ENCODE measurements around the gene SIN3B.

The SIN3B gene

DNA sequence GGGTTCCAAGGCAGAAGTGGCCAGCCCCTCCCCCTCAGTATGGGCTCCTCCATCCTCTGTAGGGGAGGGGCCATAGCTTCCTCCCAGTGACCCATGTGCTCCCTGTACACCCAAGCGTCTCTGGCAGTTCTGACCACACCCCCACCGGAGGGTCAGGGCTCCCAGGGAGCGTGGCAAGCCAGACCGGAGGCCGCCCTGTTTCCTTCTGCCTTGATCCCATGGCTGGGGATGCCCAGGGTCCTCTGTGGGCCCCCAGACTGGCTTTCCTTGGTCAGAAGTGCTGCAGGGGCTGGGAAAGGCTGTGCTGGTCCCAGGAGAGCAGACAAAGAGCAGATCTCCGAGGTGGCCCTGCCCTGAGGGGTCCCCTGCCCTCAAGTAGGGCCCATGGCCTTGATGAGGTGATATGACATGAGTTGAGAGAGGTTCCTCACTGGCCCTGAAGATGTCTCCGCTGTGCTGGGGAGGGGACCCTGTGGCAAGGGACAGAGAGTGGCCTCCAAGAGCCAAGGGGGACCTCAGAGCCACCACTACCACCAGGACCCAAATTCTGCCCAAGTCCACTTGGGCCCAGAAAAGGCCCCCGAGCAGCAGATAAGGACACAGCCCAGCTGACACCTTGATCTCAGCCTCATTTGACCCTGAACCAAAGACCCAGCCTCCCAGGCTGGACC is 51.8 kb downstream of the SIN3B start:
- TF ChIP-seq TARDBP (IDR thresholded peaks at IDR 0.05), result no peak
- TF ChIP-seq BHLHE40 (IDR thresholded peaks at IDR 0.05; ENCODE audit: borderline replicate concordance), result no peak
- no peak for TF ChIP-seq HDGF (IDR thresholded peaks at IDR 0.05; ENCODE audit: borderline replicate concordance)
- TF ChIP-seq SUZ12 (IDR thresholded peaks at IDR 0.05), result no peak
- TF ChIP-seq CTBP1 (IDR thresholded peaks at IDR 0.05; ENCODE audit: borderline replicate concordance), result no peak
- no peak for TF ChIP-seq ARNT (IDR thresholded peaks at IDR 0.05)
- TF ChIP-seq LEF1 (IDR thresholded peaks at IDR 0.05; ENCODE audit: borderline replicate concordance), result no peak
- TF ChIP-seq PKNOX1 (IDR thresholded peaks at IDR 0.05), result no peak
- no peak for TF ChIP-seq ELF4 (IDR thresholded peaks at IDR 0.05)
- no peak for TF ChIP-seq SP1 (IDR thresholded peaks at IDR 0.05)
- TF ChIP-seq FOXM1 (IDR thresholded peaks at IDR 0.05; ENCODE audit: borderline replicate concordance), result no peak
- TF ChIP-seq L3MBTL2 (conservative IDR thresholded peaks at IDR 0.05), result no peak
- ChIA-PET POLR2A (no interaction called here), CTCF (no interaction called here)
- DNase-seq (ENCODE audit: extremely low spot score), result no peak

- ChIA-PET POLR2A (no interaction called here), CTCF (no interaction called here)
- no peak for TF ChIP-seq L3MBTL2 (conservative IDR thresholded peaks at IDR 0.05)
- no peak for TF ChIP-seq SUZ12 (IDR thresholded peaks at IDR 0.05)
- no peak for TF ChIP-seq FOXK2 (IDR thresholded peaks at IDR 0.05)
- TF ChIP-seq BHLHE40 (IDR thresholded peaks at IDR 0.05; ENCODE audit: borderline replicate concordance), result no peak
- no peak for TF ChIP-seq TARDBP (IDR thresholded peaks at IDR 0.05)
- no peak for TF ChIP-seq FOXM1 (IDR thresholded peaks at IDR 0.05; ENCODE audit: borderline replicate concordance)
- TF ChIP-seq ELF4 (IDR thresholded peaks at IDR 0.05), result no peak
- TF ChIP-seq PKNOX1 (IDR thresholded peaks at IDR 0.05), result no peak
- no peak for TF ChIP-seq SP1 (IDR thresholded peaks at IDR 0.05)
- no peak for TF ChIP-seq FOXA1 (IDR thresholded peaks at IDR 0.05)
- no peak for TF ChIP-seq ARNT (IDR thresholded peaks at IDR 0.05)
- no peak for TF ChIP-seq ZNF384 (IDR thresholded peaks at IDR 0.05)
- no peak for DNase-seq (ENCODE audit: extremely low spot score)
These were observed 52.9 kb downstream of the SIN3B start for GRCh38 chr19:16882146-16882545.

- ChIA-PET CTCF (no interaction called here), POLR2A (no interaction called here)
- no peak for DNase-seq (ENCODE audit: extremely low spot score)
- no peak for TF ChIP-seq HDGF (IDR thresholded peaks at IDR 0.05; ENCODE audit: borderline replicate concordance)
- no peak for TF ChIP-seq SP1 (IDR thresholded peaks at IDR 0.05)
- no peak for TF ChIP-seq FOXA1 (IDR thresholded peaks at IDR 0.05)
- TF ChIP-seq NFRKB (IDR thresholded peaks at IDR 0.05), result no peak
These were observed 54.3 kb downstream of the SIN3B start for GRCh38 chr19:16883522-16883921.

GRCh38 chr19:16885166-16885565 is 56.0 kb downstream of the SIN3B start:
- no peak for TF ChIP-seq ELF4 (IDR thresholded peaks at IDR 0.05)
- no peak for TF ChIP-seq NFRKB (IDR thresholded peaks at IDR 0.05)
- no peak for TF ChIP-seq LEF1 (IDR thresholded peaks at IDR 0.05; ENCODE audit: borderline replicate concordance)
- TF ChIP-seq L3MBTL2 (conservative IDR thresholded peaks at IDR 0.05), result no peak
- TF ChIP-seq ARNT (IDR thresholded peaks at IDR 0.05), result no peak
- TF ChIP-seq FOXM1 (IDR thresholded peaks at IDR 0.05; ENCODE audit: borderline replicate concordance), result no peak
- TF ChIP-seq PKNOX1 (IDR thresholded peaks at IDR 0.05), result no peak
- TF ChIP-seq SUZ12 (IDR thresholded peaks at IDR 0.05), result no peak
- no peak for TF ChIP-seq HDGF (IDR thresholded peaks at IDR 0.05; ENCODE audit: borderline replicate concordance)
- TF ChIP-seq CTBP1 (IDR thresholded peaks at IDR 0.05; ENCODE audit: borderline replicate concordance), result no peak
- no peak for TF ChIP-seq ZNF384 (IDR thresholded peaks at IDR 0.05)
- no peak for TF ChIP-seq BHLHE40 (IDR thresholded peaks at IDR 0.05; ENCODE audit: borderline replicate concordance)
- no peak for TF ChIP-seq FOXA1 (IDR thresholded peaks at IDR 0.05)
- TF ChIP-seq SP1 (IDR thresholded peaks at IDR 0.05), result no peak
- no peak for TF ChIP-seq FOXK2 (IDR thresholded peaks at IDR 0.05)
- no peak for TF ChIP-seq TARDBP (IDR thresholded peaks at IDR 0.05)
- ChIA-PET POLR2A (no interaction called here), CTCF (interaction anchor here (0.6 kb wide), 1 partner anchor 112 kb away, joined by 4 read pairs; no protein-coding TSS in a partner anchor)
- no peak for DNase-seq (ENCODE audit: extremely low spot score)

DNA sequence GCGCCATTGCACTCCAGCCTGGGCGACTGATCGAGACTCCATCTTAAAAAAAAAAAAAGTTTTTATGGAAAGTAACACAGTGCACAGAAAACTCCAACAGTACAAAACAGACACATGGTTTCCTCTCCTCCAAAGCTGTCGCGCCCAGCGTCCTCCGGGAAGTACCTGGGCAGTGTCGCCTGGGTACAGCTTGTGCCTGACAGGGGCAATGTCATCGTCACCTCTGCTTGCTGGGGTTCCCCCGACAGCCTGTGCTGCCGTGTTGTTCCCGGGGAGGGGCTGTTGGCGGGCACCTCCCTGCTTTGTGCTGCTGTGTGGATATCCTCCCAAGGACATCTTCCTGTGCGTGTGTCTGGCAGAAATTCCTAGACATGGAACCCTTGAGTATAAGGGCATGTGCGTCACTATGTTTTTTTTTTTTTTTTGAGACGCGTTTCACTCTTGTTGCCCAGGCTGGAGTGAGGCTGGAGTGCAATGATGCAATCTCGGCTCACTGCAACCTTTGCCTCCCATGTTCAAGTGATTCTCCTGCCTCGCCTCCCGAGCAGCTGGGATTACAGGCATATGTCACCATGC is 57.2 kb downstream of the SIN3B start:
- POLR2A ChIA-PET, result no interaction called here
- no peak for DNase-seq (ENCODE audit: extremely low spot score)
- CTCF ChIA-PET, result no interaction called here
- no peak for TF ChIP-seq TARDBP (IDR thresholded peaks at IDR 0.05)
- no peak for TF ChIP-seq FOXM1 (IDR thresholded peaks at IDR 0.05; ENCODE audit: borderline replicate concordance)
- no peak for TF ChIP-seq ARNT (IDR thresholded peaks at IDR 0.05)
- TF ChIP-seq L3MBTL2 (conservative IDR thresholded peaks at IDR 0.05), result no peak
- no peak for TF ChIP-seq FOXA1 (IDR thresholded peaks at IDR 0.05)
- TF ChIP-seq CTBP1 (IDR thresholded peaks at IDR 0.05; ENCODE audit: borderline replicate concordance), result no peak
- no peak for TF ChIP-seq ZNF384 (IDR thresholded peaks at IDR 0.05)
- TF ChIP-seq SP1 (IDR thresholded peaks at IDR 0.05), result no peak
- no peak for TF ChIP-seq LEF1 (IDR thresholded peaks at IDR 0.05; ENCODE audit: borderline replicate concordance)
